HepG2 (cell line): ENCODE data around the gene MTA3. TPM values are rescaled to one million over a fixed set of nuclear protein-coding genes. Genes with fewer than 3 reads are reported as not detected.
A peak's percentile ranks its signal among the peaks of the same experiment; 100 is the strongest.

Experiments used
- ATAC-seq: fragments of 200-7000 bp; cut with Tn5 transposase; 3 replicates; pipeline ENCODE4 v1.9.1; 2020; ENCODE audit warnings: mild to moderate bottlenecking, moderate library complexity
- BruUV-seq: library from RNA; stranded (reverse); fragments of 400-500 nt; replicated peaks from 2 replicates; lab custom pipeline; 2021; lab: Mats Ljungman, UMichigan
- CTCF ChIA-PET: fragments of 300-600 bp; formaldehyde crosslinking; extraction: SDS; loops from one replicate; lab custom pipeline; 2021; ENCODE audit warnings: low total read pairs, inconsistent platforms, low intra/inter-chr PET ratio; lab: Yijun Ruan, JAX
- POLR2A ChIA-PET: fragments of 350-600 bp; sonication (Branson Sonifier 250); formaldehyde crosslinking; loops from one replicate; lab custom pipeline; 2020; ENCODE audit warnings: antibody characterized with exemption, inconsistent platforms; lab: Yijun Ruan, JAX
- DNase-seq: peaks from one replicate; pipeline ENCODE4 v3.0.0-alpha.2; 2015; ENCODE audit warnings: low spot score
- FAIRE-seq: peaks from 3 replicates; lab custom pipeline; 2011; peaks lifted over from hg19 to GRCh38; lab: Jason Lieb, UNC
- H2AFZ ChIP-seq: one replicate; pipeline ENCODE4 v1.6.1; 2011; ENCODE audit warnings: low read length, inconsistent platforms
- H3K27ac ChIP-seq: fragments of 300-600 bp; 3 replicates; pipeline ENCODE4 v1.8.0; 2011; ENCODE audit warnings: mixed run types, mild to moderate bottlenecking, mixed read lengths, low read length, inconsistent platforms; ENCODE audit not compliant: insufficient read depth; ENCODE audit errors: extremely low read length
- H3K27me3 ChIP-seq, 2 experiments: fragments of 200-600 bp in 1 of 2; 2 replicates in 1 of 2; 3 replicates in 1 of 2; pipeline versions ENCODE4 v1.6.0 to v1.8.0; 2011; ENCODE audit warnings: low read length in 2 of 2, mild to moderate bottlenecking in 2 of 2, moderate library complexity in 2 of 2, inconsistent platforms in 1 of 2; ENCODE audit not compliant: insufficient read depth in 2 of 2, control insufficient read depth in 1 of 2
- H3K36me3 ChIP-seq, 2 experiments: fragments of 200-600 bp in 1 of 2; replicated peaks in 1 of 2; 2 replicates in 1 of 2; 3 replicates in 1 of 2; pipeline versions ENCODE4 v1.5.1 to v1.8.0; 2011; ENCODE audit warnings: low read length in 2 of 2, inconsistent platforms in 1 of 2; ENCODE audit not compliant: insufficient read depth in 2 of 2, control insufficient read depth in 1 of 2
- H3K4me1 ChIP-seq: 2 replicates; pipeline ENCODE4 v1.5.1; 2012; ENCODE audit warnings: low read length, inconsistent platforms; ENCODE audit not compliant: insufficient read depth
- H3K4me2 ChIP-seq: 2 replicates; pipeline ENCODE4 v1.6.0; 2011; ENCODE audit warnings: low read depth, low read length, inconsistent platforms
- H3K4me3 ChIP-seq, 3 experiments: fragments of 200-600 bp in 1 of 3; sonication (generic), shearing (Covaris generic) in 1 of 3; replicated peaks in 1 of 3; 2 replicates each; pipeline ENCODE4 v1.5.1; 2011 to 2016; ENCODE audit warnings: low read length in 3 of 3, inconsistent platforms in 2 of 3, low read depth in 2 of 3, mild to moderate bottlenecking in 2 of 3, control low read depth in 1 of 3, mixed read lengths in 1 of 3; ENCODE audit not compliant: insufficient read depth in 1 of 3
- H3K79me2 ChIP-seq: one replicate; pipeline ENCODE4 v1.6.1; 2011; ENCODE audit warnings: low read length, inconsistent platforms; ENCODE audit not compliant: insufficient read depth
- H3K9ac ChIP-seq: 2 replicates; pipeline ENCODE4 v1.6.0; 2011; ENCODE audit warnings: mild to moderate bottlenecking, low read depth, low read length, inconsistent platforms; ENCODE audit not compliant: insufficient read depth
- H3K9me3 ChIP-seq: 2 replicates; pipeline ENCODE4 v1.5.1; 2012; ENCODE audit warnings: mild to moderate bottlenecking, low read length
- H4K20me1 ChIP-seq: 2 replicates; pipeline ENCODE4 v1.6.0; 2011; ENCODE audit warnings: inconsistent platforms, mild to moderate bottlenecking, low read length, moderate library complexity; ENCODE audit not compliant: insufficient read depth
- CAMTA2 ChIP-seq: sonication (generic); formaldehyde crosslinking; IDR thresholded peaks from 2 replicates; pipeline ENCODE4 v1.4.0; 2020; ENCODE audit warnings: mild to moderate bottlenecking, missing genetic modification reagents, borderline replicate concordance
- CHD2 ChIP-seq: IDR thresholded peaks from 2 replicates; pipeline ENCODE4 v1.6.1; 2011; ENCODE audit warnings: low read depth, low read length, improper control_type of control experiment
- HDAC2 ChIP-seq: sonication (generic); formaldehyde crosslinking; IDR thresholded peaks from 2 replicates; pipeline ENCODE4 v1.4.0; 2020; ENCODE audit warnings: missing genetic modification reagents
- HNF4A ChIP-seq: sonication (generic); formaldehyde crosslinking; IDR thresholded peaks from 2 replicates; pipeline ENCODE4 v1.4.0; 2020; ENCODE audit warnings: missing genetic modification reagents
- LBX2 ChIP-seq: sonication (generic); formaldehyde crosslinking; IDR thresholded peaks from 2 replicates; pipeline ENCODE4 v1.5.0; 2020; ENCODE audit warnings: missing genetic modification reagents, mild to moderate bottlenecking, borderline replicate concordance
- MEIS2 ChIP-seq: sonication (generic); formaldehyde crosslinking; IDR thresholded peaks from 2 replicates; pipeline ENCODE4 v1.9.0; 2021; ENCODE audit warnings: mild to moderate bottlenecking, missing genetic modification reagents
- MYNN ChIP-seq: sonication (generic); formaldehyde crosslinking; IDR thresholded peaks from 2 replicates; pipeline ENCODE4 v1.4.0; 2020; ENCODE audit warnings: mild to moderate bottlenecking, low read depth, missing genetic modification reagents
- NR2C2 ChIP-seq: sonication (generic); formaldehyde crosslinking; IDR thresholded peaks from 2 replicates; pipeline ENCODE4 v1.4.0; 2020; ENCODE audit warnings: missing genetic modification reagents, mild to moderate bottlenecking, moderate library complexity, borderline replicate concordance
- PHF20 ChIP-seq: sonication (generic); formaldehyde crosslinking; IDR thresholded peaks from 2 replicates; pipeline ENCODE4 v1.5.0; 2020; ENCODE audit warnings: mild to moderate bottlenecking, missing genetic modification reagents
- PRMT3 ChIP-seq: sonication (generic); formaldehyde crosslinking; IDR thresholded peaks from 2 replicates; pipeline ENCODE4 v1.8.1; 2022; ENCODE audit warnings: low read depth, mild to moderate bottlenecking, moderate library complexity, missing genetic modification reagents, borderline replicate concordance
- RFX3 ChIP-seq: IDR thresholded peaks from 2 replicates; pipeline ENCODE4 v1.6.1; 2016; ENCODE audit warnings: missing biosample characterization, missing genetic modification reagents
- ZNF431 ChIP-seq: sonication (generic); formaldehyde crosslinking; IDR thresholded peaks from 2 replicates; pipeline ENCODE4 v1.9.0; 2022; ENCODE audit warnings: missing genetic modification reagents, low read depth, mild to moderate bottlenecking, borderline replicate concordance
- ZNF563 ChIP-seq: sonication (generic); formaldehyde crosslinking; IDR thresholded peaks from 2 replicates; pipeline ENCODE4 v1.8.0; 2022; ENCODE audit warnings: mild to moderate bottlenecking, moderate library complexity, missing genetic modification reagents
- ZNF747 ChIP-seq: sonication (generic); formaldehyde crosslinking; IDR thresholded peaks from 2 replicates; pipeline ENCODE4 v1.8.1; 2023; ENCODE audit warnings: missing genetic modification reagents, mild to moderate bottlenecking, borderline replicate concordance
- WGBS: methylation state at CpG from one replicate; pipeline ENCODE4 v1.1.6; 2017; ENCODE audit warnings: low lambda C conversion rate; 5-methylcytosine and 5-hydroxymethylcytosine counted together
- in situ Hi-C: cut with HindIII; loops from 2 replicates; pipeline ENCODE4 v1.10.0; 2017; ENCODE audit warnings: low pct_unique_long_range_greater_than_20kb; ENCODE audit not compliant: extremely low pct_ligation_motif_present
- intact Hi-C: fragments of 100-400 bp; cut with micrococcal nuclease; formaldehyde crosslinking; loops from one replicate; pipeline ENCODE4 v1.10.0; 2022; ENCODE audit not compliant: unreplicated experiment
- polyA plus RNA-seq, 8 experiments: library from polyadenylated mRNA; depleted of rRNA in 3 of 8; stranded (reverse) in 7 of 8; unstranded in 1 of 8; fragments of >200 nt; fragmentation: Illumina TruSeq in 4 of 8; extraction: Trizol in 4 of 8; gene quantifications; 2 replicates each; pipeline versions ENCODE4 v1.2.1 to v1.2.3, GENCODE V29; 2011 to 2016; ENCODE audit warnings: low read depth in 4 of 8, missing spikeins in 1 of 8, mixed read lengths in 1 of 8; ENCODE audit not compliant: insufficient read depth in 1 of 8
- total RNA-seq, 5 experiments: library from RNA; depleted of rRNA; stranded (reverse); fragments of >200 nt; fragmentation: Illumina TruSeq; extraction: Trizol; gene quantifications; 2 replicates each; pipeline ENCODE4 v1.2.3, GENCODE V29; 2016; ENCODE audit warnings: low read depth in 1 of 5
- TF ChIP-seq, protein P1 (sequence below): sonication (generic); formaldehyde crosslinking; IDR thresholded peaks from 2 replicates; pipeline ENCODE4 v1.4.0; 2020; ENCODE audit warnings: missing genetic modification reagents

Gene MTA3
- total and polyA plus RNA-seq, 2 of the 13 experiments (the other 11 are each of a cell fraction or from before 2014, with no cell fraction given): 48.8 to 77.8 TPM

DNA sequence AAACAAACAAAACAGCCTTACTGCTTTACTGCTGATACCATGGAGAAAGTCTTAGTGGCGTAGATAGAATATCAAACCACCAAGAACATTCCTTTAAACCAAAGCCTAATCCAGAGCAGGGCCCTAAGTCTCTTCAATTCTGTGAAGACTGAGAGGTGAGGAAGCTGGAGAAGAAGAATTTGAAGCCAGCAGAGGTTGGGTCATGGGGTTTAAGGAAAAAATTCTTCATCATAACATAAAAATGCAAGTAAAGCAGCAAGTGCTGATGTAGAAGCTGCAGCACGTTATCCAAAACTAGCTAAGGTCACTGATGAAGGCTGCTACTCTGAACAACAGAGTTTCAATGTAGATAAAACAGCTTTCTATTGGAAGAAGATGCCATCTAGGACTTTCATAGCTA is 77.1 kb downstream of the MTA3 start:
- Histone ChIP-seq H3K27me3 (no peaks in the 10 kb centered on the region), H3K4me1 (no peaks in the 10 kb centered on the region), H3K79me2 (no peaks in the 10 kb centered on the region), H3K4me3 (no peak overlapping the region), H3K9me3 (no peaks in the 10 kb centered on the region), H2AFZ (no peak overlapping the region), H3K4me2 (no peak overlapping the region), H4K20me1 (no peaks in the 10 kb centered on the region), H3K27ac (no peak overlapping the region), H3K9ac (no peak overlapping the region), H3K36me3 (peaks cover 5 to 42% of the 10 kb centered on the region in 2 experiments)
- in situ Hi-C loops (no loop called here), intact Hi-C loops (no loop called here)
- FAIRE-seq (no peak), DNase-seq (no peak), ATAC-seq (no peak)
- TF ChIP-seq ZNF563: no peak
- no peak for TF ChIP-seq ZNF431
- TF ChIP-seq RFX3 (CRISPR knock-in tag): no peak
- WGBS: 95% methylated on average over 2 of the region's 2 CpGs
- TSS peak; percentile 38 for BruUV-seq
- POLR2A ChIA-PET: no interaction called here
- CTCF ChIA-PET: no interaction called here

DNA sequence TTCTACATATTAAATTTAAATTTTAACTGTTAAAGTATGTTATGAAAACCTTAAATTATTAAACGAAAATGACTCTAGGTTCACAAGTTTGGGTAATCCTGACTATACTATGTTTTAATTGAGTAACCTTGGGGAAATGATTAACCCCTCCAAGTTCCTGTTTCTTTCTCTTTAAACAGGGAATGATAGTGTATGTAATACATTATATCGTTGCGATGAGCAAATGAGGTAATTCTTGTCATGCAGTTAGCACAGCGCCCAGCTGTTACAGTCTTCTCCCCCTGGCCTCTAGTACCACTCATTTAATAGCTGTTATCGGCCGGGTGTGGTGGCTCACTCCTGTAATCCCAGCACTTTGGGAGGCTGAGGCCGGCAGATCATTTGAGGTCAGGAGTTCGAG is 80.4 kb downstream of the MTA3 start:
- Histone ChIP-seq H3K79me2 (no peaks in the 10 kb centered on the region), H3K4me3 (no peak overlapping the region), H4K20me1 (no peaks in the 10 kb centered on the region; the same call in 1 of the 2 replicates), H3K4me2 (no peak overlapping the region), H3K27me3 (no peaks in the 10 kb centered on the region), H3K9ac (no peak overlapping the region), H3K9me3 (no peaks in the 10 kb centered on the region), H3K4me1 (peaks cover 12% of the 10 kb centered on the region), H3K36me3 (peaks cover 5 to 37% of the 10 kb centered on the region in 2 experiments), H3K27ac (no peak overlapping the region), H2AFZ (no peak overlapping the region)
- BruUV-seq: no TSS peak
- intact Hi-C loops (no loop called here), in situ Hi-C loops (no loop called here)
- no peak for TF ChIP-seq ZNF747 (CRISPR knock-in tag)
- TF ChIP-seq MEIS2 (CRISPR knock-in tag): no peak
- no peak for TF ChIP-seq CAMTA2 (CRISPR knock-in tag)
- no peak for TF ChIP-seq MYNN (CRISPR knock-in tag)
- no peak for TF ChIP-seq PRMT3
- TF ChIP-seq CHD2: no peak
- TF ChIP-seq LBX2 (CRISPR knock-in tag): no peak
- no peak for TF ChIP-seq PHF20 (CRISPR knock-in tag)
- no peak for TF ChIP-seq NR2C2
- no peak for TF ChIP-seq HNF4A (CRISPR knock-in tag)
- TF ChIP-seq HDAC2 (CRISPR knock-in tag): no peak
- TF ChIP-seq, protein P1, sequence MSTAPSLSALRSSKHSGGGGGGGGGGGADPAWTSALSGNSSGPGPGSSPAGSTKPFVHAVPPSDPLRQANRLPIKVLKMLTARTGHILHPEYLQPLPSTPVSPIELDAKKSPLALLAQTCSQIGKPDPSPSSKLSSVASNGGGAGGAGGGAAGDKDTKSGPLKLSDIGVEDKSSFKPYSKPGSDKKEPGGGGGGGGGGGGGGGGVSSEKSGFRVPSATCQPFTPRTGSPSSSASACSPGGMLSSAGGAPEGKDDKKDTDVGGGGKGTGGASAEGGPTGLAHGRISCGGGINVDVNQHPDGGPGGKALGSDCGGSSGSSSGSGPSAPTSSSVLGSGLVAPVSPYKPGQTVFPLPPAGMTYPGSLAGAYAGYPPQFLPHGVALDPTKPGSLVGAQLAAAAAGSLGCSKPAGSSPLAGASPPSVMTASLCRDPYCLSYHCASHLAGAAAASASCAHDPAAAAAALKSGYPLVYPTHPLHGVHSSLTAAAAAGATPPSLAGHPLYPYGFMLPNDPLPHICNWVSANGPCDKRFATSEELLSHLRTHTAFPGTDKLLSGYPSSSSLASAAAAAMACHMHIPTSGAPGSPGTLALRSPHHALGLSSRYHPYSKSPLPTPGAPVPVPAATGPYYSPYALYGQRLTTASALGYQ (CRISPR knock-in tag): no peak
- DNase-seq: no peak
- FAIRE-seq: no peak
- WGBS: 96% methylated on average over 8 of the region's 8 CpGs
- POLR2A ChIA-PET: no interaction called here
- CTCF ChIA-PET: no interaction called here
- ATAC-seq: no peak
